ENCODE data around the gene ZNF74. TPM values are rescaled to one million over a fixed set of nuclear protein-coding genes. Genes with fewer than 3 reads are reported as not detected.
A peak's percentile ranks its signal among the peaks of the same experiment; 100 is the strongest.

Gene ZNF74
- total RNA-seq, 1 donor from 2014 or later = 12.3 TPM

GRCh38 chr22:20438427-20438677, 44.4 kb downstream of the ZNF74 start:
- no peak for DNase-seq
- Histone ChIP-seq H3K36me3 (peaks cover 18% of the 10 kb centered on the region), H3K27me3 (ENCODE audit: low read depth) (peaks cover 26% of the 10 kb centered on the region), H3K27ac (peak overlapping the region; percentile 88), H3K9me3 (no peaks in the 10 kb centered on the region), H3K4me3 (peak overlapping the region; percentile 68), H3K4me1 (peaks cover 24% of the 10 kb centered on the region)
- intact Hi-C loops (cut with DNase I) = no loop called here
- no peak for ATAC-seq
- TF ChIP-seq CTCF (IDR thresholded peaks at IDR 0.05) = no peak

- H3K27ac ChIP-seq = peak overlapping the region; percentile 88
- DNase-seq (peak; percentile 47), ATAC-seq (peak in 1 of 2 donors; percentile 2)
- H3K27me3 ChIP-seq (ENCODE audit: low read depth) = peaks cover 26% of the 10 kb centered on the region
- H3K4me3 ChIP-seq = peak overlapping the region; percentile 68
- peaks cover 24% of the 10 kb centered on the region for H3K4me1 ChIP-seq
- H3K9me3 ChIP-seq = no peaks in the 10 kb centered on the region
- intact Hi-C loops (cut with DNase I) = no loop called here
- peaks cover 22% of the 10 kb centered on the region for H3K36me3 ChIP-seq
- TF ChIP-seq CTCF (IDR thresholded peaks at IDR 0.05) = peak; percentile 21
These were observed 44.9 kb downstream of the ZNF74 start for GRCh38 chr22:20438678-20439492.

- no peak for TF ChIP-seq CTCF (IDR thresholded peaks at IDR 0.05)
- DNase-seq (no peak), ATAC-seq (no peak)
- peak overlapping the region; percentile 11 for H3K27ac ChIP-seq
- H3K9me3 ChIP-seq = no peaks in the 10 kb centered on the region
- intact Hi-C loops (cut with DNase I) = no loop called here
- peaks cover 23% of the 10 kb centered on the region for H3K27me3 ChIP-seq (ENCODE audit: low read depth)
- H3K4me1 ChIP-seq = peaks cover 24% of the 10 kb centered on the region
- H3K4me3 ChIP-seq = no peak overlapping the region
- peaks cover 29% of the 10 kb centered on the region for H3K36me3 ChIP-seq
These were observed 45.6 kb downstream of the ZNF74 start for GRCh38 chr22:20439556-20439927.

- H3K4me3 ChIP-seq = no peak overlapping the region
- no peak for ATAC-seq
- no peak overlapping the region for H3K27ac ChIP-seq
- H3K36me3 ChIP-seq = peaks cover 34% of the 10 kb centered on the region
- intact Hi-C loops (cut with DNase I) = no loop called here
- H3K9me3 ChIP-seq = no peaks in the 10 kb centered on the region
- peaks cover 18% of the 10 kb centered on the region for H3K27me3 ChIP-seq (ENCODE audit: low read depth)
- peaks cover 24% of the 10 kb centered on the region for H3K4me1 ChIP-seq
- peak; percentile 36 for DNase-seq
- TF ChIP-seq CTCF (IDR thresholded peaks at IDR 0.05) = no peak
These were observed 46.1 kb downstream of the ZNF74 start for GRCh38 chr22:20439928-20440575.

- Histone ChIP-seq H3K27ac (no peak overlapping the region), H3K4me1 (peaks cover 24% of the 10 kb centered on the region)
- DNase-seq = peak; percentile 24
These were observed 47.0 kb downstream of the ZNF74 start for GRCh38 chr22:20440637-20441591.

More at GRCh38 chr22:20440637-20441591, 47.0 kb downstream of the ZNF74 start:
- Histone ChIP-seq H3K9me3 (no peaks in the 10 kb centered on the region), H3K36me3 (peaks cover 42% of the 10 kb centered on the region), H3K4me3 (no peak overlapping the region), H3K27me3 (ENCODE audit: low read depth) (peaks cover 9% of the 10 kb centered on the region)
- no peak for ATAC-seq
- intact Hi-C loops (cut with DNase I) = no loop called here
- TF ChIP-seq CTCF (IDR thresholded peaks at IDR 0.05) = no peak
